ENCODE measurements around the gene IL1RAPL2. TPM values are rescaled to one million over a fixed set of nuclear protein-coding genes. Genes with fewer than 3 reads are reported as not detected.
"Not testable (repeated sequence)": the region's sequence is repeated elsewhere in the genome, so short reads cannot be mapped to it uniquely, and the experiment has no call there.

IL1RAPL2 gene
- total and polyA plus RNA-seq, 2 of the 4 experiments (the other 2 are of a cell fraction), result 0.03 TPM; not detected in 1

GRCh38 chrX:105805655-105806054 is 1239.7 kb downstream of the IL1RAPL2 start:
- H2AK9ac ChIP-seq (replicated peaks; ENCODE audit: low read depth, low read length, poor library complexity); ATAC-seq (ENCODE audit: low read depth); H3K9me1 ChIP-seq (ENCODE audit: insufficient read depth, low read length); dilution Hi-C loops (cut with HindIII; ENCODE audit: low sequenced_read_pairs, unreplicated experiment); H3K56ac ChIP-seq (ENCODE audit: extremely low read depth, insufficient read depth, low read length); H3K79me1 ChIP-seq (ENCODE audit: low read depth in 1 of 2, low read length in 2 of 2); H3K14ac ChIP-seq (replicated peaks; ENCODE audit: low read depth, low read length); in situ Hi-C loops (cut with MboI; ENCODE audit: low sequenced_read_pairs); intact Hi-C loops (cut with micrococcal nuclease); H4K91ac ChIP-seq (ENCODE audit: insufficient read depth, low read depth, low read length); DNase-seq; POLR2A ChIA-PET (ENCODE audit: unreplicated experiment); H2AFZ ChIP-seq (replicated peaks; ENCODE audit: low read length, poor library complexity); H3K36me3 ChIP-seq (ENCODE audit: control insufficient read depth, insufficient read depth, low read length); H3K23ac ChIP-seq (ENCODE audit: low read depth, low read length); CTCF ChIA-PET; H3K4ac ChIP-seq (ENCODE audit: low read depth, low read length); H4K8ac ChIP-seq (ENCODE audit: low read depth in 2 of 2, low read length in 2 of 2); H2AK5ac ChIP-seq (ENCODE audit: low read depth, low read length); H2BK120ac ChIP-seq (ENCODE audit: low read depth, low read length); H3K27me3 ChIP-seq (ENCODE audit: control insufficient read depth, insufficient read depth, low read length); BruUV-seq (replicated peaks); H3K9me3 ChIP-seq (ENCODE audit: control insufficient read depth, insufficient read depth, low read length); H3K27ac ChIP-seq (ENCODE audit: insufficient read depth, low read length); H2BK15ac ChIP-seq (ENCODE audit: low read depth, low read length); H3K18ac ChIP-seq (ENCODE audit: low read depth, low read length); H3K4me1 ChIP-seq (ENCODE audit: control insufficient read depth, insufficient read depth, low read length); H4K20me1 ChIP-seq (ENCODE audit: insufficient read depth, low read length); H2BK20ac ChIP-seq (ENCODE audit: low read depth, low read length); H3K9ac ChIP-seq (ENCODE audit: low read depth, low read length); H3K4me2 ChIP-seq (ENCODE audit: low read depth, low read length); H4K5ac ChIP-seq (ENCODE audit: low read depth, low read length); H2BK5ac ChIP-seq (ENCODE audit: low read depth, low read length, poor library complexity, severe bottlenecking); H3K4me3 ChIP-seq (ENCODE audit: insufficient read depth, low read depth, low read length): not testable (repeated sequence)
